CD4-positive, alpha-beta T cell treated with Interferon gamma for 1 hour (primary cell): ENCODE data around the gene ATP8B4.

ENCODE experiments used
- DNase-seq: peaks from one replicate; pipeline ENCODE4 v3.0.0-alpha.2; 2020

The ATP8B4 gene

DNA sequence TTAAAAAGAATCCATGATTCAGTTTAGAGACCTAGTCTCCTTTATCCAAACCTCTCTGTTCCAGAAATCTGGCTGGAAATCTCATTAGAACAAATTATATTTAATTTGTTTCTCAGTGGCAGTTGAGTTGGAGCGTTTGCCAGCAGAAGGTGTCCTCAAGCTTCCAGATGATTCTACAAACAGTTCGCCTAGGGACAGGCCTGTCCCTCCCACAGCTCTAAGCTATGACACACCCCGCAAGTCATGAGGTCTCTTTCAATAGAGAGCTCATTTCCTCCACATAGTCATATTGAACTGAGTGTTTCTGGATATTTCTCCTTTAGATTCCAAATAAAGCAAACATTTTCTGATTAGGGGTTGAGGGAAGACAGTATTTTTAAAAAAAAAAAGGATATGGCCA lies 230.3 kb downstream of the ATP8B4 start:
- no peak for DNase-seq

DNA sequence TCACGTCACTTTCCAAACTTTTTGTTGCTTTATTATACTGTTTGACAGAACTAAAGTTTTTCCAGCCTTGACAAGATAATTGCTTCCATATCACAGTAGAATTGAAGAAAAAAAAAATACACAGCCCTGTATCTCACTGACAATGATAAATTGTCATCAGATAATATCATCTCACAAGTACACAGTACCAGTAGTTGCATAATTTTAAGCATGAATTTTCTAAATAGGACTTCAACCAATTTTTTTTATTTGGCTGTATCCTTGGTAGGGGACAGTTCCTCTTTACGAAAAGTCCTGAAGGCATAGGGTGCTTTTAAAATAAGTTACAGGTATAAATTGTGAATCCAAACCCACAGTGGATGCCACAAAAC lies 230.7 kb downstream of the ATP8B4 start:
- no peak for DNase-seq

DNA sequence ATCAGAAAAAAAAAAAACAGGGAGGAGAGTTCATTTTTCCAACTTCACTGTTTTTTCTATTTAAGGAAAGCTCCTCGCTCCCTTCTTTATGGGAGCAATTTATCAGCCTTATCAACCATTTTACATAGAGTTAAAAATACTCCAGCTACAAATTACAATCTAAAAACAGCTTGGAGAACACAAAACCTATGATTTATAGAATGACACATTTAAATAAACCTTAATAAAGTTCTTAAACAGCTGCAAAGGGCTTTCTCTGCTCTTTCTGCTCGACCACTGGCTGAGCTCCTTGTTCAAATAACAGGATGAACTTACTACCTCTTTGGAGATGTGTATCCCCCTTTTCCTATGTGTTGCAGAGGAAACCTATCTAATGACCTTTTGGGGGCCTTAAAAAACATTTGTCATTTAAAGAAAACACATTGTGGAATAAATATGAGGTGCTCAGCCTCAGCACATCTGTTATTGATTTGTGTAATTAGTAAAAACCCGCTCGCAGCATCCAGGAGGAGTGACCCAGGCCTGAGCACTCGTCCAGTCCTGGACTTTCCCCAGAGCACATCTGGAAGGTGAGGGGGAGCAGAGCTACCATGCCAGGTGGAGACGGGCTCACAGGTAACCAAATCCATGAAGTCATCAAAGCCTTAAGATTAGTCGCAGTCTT lies 231.2 kb downstream of the ATP8B4 start:
- no peak for DNase-seq

DNA sequence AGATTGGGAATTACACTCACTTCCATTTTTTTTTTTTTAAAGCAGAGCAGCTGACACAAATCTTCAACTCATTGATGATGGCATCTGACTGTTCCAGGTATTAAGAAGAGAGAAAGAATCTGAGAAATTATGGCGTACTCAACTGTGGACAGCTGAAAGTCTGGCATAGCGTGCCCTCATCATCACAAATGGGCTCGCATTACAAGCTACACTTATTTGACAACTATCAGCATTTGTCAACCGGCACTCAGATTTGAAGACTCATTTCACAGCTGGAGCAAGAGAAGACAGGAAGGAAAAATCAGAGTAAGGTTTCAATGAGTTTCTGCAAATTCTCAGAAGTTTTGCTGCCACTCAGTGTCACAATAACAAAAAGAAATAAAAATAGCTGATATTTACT lies 235.9 kb downstream of the ATP8B4 start:
- no peak for DNase-seq

DNA sequence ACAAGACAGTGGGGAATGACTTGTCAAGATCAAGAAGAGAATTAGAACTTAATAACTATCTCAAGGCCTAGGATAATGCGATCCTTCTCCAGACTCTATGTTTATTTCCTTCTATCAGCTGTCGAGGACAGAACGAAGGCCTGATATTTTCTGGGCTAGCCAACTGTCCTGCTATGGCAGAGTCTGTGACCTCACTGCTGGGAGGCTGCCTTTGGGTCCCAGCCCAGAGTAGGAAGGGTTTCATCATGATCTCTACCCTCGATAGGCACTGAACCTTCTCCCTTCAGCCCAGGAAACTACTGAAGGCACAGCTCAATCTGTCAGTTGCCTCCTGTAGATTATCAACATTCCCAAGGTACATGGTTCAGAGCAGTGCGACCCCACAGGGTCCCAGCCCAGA lies 237.2 kb downstream of the ATP8B4 start:
- DNase-seq = no peak

DNA sequence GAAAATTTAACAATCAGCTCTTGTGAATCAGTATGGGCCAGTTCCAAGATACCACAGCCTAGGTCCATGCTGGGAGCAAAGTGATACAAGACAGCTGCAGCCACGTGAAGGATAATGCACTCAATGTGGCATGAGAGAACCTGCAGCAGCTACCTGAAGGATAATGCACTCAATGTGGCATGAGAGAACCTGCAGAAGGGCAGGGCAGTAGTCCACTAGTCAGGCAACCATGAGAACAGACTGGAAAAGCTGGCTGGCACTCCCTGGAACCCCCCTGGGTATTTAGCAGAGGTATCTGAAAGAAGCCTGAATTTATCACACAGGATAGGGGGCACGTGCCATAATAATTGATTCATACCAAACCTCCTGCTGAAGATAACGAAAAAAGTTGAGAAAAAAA lies 237.6 kb downstream of the ATP8B4 start:
- DNase-seq = no peak

DNA sequence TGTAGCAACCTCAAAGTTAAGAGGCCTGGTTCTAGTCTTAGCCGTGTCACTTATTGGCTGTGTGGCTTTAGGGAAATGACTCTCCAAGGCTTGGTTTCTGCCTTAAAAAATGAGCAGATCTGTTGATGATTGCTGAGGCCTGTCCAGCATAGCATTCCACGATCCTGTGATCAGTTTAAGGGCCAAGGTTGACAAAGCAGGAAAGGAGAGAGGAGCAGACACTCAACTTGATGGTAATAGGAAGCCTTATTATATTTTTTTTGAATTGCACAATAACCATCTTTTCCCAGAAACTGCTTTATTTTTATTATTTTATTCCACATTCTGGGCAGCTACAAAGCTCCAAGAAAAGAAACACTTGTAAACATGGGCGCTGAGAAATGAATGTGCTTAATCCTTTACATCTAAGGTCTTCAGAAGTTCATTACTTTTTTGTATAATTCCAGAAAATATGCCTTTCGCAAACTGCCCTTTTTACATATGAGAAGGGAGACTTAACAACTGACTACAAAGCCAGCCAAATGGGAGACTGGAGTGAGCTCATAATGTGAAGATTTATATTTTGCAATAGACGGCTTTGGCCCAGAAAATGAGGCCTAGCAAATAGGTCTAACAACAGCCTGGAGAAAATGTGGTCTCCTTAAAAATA lies 241.0 kb downstream of the ATP8B4 start:
- no peak for DNase-seq

DNA sequence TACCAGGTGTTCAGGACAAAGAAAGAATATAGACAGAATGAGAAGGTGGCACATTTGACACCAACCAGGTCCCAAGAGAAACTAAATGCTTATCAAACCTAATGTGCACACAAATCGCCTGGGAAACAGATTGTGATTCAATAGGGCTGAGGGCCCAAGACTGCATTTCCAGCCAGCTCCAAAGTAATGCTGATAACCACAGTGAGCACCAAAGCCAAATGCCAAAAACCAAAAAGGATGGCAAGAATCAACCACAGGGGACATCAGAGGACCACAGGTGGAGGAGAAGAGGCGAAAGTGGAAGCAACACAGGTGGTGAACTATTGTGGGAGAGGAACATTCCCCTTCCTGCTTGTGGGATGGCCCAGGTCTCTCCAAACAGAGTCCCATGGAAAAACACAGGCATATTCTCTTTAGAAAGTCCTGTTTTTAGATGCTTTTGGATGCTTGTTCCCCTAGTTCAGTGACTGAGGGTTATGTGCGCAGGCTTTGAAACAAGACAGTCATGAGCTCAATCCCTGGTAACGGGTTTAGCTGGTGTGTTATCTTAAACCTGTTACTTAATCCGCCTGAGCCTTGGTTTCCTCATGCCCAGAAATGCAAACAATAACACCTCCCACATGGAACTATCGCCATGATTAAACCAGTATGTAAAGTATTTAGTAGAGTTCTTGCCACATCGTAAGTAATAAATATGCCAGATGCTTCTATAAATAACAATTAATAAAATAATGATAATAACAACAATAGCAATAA lies 241.7 kb downstream of the ATP8B4 start:
- DNase-seq = no peak

DNA sequence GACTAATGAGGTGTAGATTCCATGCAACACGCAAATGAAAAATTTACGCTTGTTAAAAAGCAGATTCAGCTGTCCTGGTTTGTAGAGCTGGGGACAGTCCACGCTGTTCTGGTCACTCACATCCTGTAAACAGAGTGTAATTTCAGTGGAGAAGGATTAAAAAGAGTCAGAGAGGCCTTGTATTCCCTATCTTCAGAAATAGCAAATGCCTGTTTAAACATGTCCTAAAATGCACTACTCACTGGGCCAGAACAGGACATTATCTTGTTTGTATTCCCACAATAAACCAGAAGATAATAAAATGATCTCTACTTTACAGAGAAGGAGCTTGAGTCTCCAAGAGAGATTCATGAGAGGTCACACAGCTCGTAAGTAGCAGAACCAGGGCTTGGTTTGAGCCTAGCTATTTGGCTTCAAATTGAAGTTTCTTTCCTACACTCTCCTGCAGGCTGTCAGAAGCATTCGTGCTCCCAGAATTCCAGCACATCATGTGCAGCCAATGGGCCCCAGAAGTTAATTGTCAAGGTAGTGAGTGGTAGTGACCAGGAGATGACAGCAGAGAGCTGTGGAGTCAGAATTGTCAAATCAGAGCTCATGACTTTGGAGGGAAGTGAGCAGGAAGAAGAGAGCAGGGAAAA lies 242.5 kb downstream of the ATP8B4 start:
- DNase-seq = no peak

DNA sequence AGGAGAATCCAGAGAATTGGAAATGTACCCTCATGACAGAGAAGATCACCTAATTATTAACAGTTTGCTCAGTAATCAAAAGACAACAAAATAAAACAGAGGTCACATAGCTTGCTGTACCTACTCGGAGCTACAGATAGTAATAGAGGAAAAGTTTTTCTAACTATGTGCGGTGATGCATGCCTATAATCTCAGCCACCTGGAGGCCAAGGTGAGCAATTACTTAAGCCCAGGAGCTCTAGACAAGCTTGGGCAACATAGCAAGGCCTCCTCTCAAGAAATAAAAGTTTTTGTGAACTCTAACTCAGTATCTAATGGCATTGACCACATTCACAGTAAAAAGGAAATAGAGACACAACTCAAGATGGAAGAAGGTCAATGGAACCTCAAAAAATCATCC lies 243.6 kb downstream of the ATP8B4 start:
- no peak for DNase-seq

DNA sequence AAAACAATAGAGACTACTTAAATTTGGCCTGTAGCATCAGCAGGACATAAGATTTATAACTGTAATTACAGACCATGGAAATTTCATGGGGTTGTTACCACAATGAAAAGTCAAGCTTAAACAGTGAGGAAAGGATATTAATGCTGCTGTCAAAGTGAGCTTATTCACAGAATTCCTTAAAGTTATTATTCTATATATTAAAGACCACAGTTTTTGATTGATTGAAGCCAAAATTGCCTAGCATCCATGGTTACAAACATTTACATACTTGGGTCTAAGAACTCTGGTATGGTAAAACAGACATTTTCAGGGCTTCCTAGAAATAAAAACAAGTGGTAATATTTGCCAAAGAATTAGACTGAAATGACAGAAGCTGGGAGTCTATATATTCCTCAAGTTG lies 248.6 kb downstream of the ATP8B4 start:
- no peak for DNase-seq

DNA sequence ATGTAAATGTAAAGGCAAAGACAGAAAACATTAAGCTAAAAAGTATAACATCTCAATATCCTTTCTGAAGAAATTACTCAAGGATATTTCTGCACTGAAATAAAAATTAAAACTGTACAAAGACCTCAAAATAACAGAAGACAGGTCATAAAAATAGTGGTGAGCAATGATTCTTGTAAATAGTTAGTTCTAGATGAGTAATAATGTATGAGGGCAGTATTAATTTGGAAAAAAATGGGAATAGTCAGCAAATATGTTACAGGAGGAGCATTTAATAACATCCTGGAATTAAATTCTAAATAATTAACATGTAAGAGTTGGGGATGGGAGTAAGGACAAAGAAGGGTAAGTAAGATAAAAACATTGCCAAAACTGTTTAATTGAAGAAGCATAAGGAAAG lies 250.7 kb downstream of the ATP8B4 start:
- DNase-seq = no peak

DNA sequence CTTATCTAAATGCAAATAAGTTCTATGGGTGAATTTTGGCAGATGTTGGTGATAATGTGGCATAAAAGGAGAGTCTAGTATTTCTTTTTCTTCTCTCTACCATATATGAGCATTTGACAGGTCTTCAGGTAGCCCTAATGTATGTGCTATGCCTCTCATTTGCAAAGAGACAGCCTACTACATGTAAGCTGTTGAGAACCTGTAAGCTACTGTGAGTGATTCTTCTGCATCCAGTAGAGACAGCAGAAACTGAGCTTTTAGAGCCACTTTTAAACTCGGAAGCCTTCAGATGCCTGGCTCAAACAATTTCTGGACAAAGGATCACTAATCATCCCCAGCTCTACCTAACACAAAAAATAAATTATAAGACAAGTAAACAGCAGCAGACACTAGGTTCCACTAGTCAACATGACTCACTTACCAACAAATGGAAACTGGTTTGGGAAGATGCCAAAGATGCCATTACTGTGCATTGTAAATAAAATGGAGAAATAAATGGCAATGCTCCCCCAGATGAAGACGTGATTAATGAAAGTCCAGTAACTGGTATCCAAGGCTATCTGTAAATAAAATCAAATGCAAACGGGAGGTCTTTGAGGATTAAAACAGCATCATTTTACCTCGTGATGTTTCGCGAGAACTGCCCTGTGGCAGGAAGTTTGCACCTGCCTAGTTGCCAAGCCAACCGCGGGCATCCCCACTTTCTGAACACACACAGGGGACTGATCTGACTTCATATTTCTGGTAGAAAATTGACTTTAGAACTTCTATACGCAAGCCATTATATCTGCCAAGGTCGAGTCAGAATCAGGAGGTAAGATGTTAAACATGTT lies 252.9 kb downstream of the ATP8B4 start:
- no peak for DNase-seq

DNA sequence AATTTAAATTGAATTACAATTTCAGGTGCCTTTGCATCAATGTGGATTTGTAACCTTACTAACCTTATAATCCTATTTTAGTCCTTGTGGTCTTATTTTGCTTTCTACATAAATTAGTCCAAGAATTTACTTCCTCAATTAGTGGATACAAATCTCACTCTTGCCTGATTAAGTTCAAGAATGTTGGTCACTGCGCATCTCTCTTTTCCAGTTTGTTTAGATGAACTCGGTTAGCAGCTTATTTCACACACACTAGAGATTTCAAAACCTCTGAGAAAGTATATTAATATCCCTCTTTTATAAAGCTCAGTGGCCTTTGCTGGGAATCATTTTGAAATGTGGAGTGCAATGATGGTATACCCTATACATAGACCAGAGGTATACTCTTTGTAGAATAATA lies 254.8 kb downstream of the ATP8B4 start:
- no peak for DNase-seq

DNA sequence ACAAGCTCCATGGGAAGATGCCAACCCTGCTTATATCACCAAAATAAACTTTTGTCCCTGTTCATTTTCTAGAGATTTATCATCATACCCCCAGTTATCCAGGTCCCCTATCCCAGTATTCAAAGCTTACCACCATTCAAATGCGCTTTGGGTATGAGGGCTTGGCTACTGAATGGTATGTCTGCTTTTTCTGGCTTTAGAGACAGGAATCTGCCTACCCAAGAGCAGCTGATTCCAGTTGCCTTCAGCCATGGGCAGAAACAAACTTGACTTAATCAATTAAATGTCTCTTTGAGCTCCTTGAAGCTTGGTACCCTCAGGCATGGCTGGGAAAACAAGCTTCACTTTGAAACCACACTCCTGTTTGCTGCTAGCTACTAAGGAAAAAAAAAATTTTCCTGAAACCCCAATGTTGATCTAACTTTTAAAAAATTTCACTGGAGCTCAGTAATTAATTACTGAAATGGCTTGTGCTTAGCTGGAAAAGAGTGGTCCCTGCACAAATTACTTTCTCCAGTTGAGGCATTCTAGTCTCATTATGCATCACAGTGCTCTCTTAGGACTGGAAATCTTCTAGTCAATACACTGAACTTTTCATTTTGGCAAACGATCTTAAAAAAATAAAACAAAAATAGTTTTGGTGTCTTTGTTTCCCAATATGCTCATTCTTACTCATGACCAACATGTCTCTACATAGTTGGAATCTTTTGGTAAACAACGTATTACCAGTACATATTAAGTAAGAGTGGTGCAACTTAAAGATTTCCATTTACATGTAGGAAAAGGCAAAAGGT lies 255.4 kb downstream of the ATP8B4 start:
- DNase-seq = no peak

DNA sequence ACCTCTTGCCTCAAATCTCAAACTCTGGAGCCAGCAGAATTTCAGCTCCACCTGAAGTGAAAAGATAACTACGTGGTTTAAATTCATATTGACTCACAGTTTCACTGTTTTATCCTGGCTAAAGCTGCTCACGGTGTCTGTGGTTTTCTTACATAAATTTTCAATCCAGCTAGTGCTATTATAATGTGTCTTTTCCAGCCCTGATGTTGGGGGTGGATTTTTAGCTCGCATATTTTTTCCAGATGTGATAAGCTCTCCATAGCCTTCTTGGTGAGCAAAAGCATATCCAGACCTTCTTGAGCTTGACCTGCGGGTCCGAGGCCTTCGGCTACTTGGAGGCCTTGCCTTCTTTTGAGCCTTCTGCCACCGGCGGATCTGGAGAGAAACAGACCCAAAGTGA lies 258.9 kb downstream of the ATP8B4 start:
- DNase-seq = no peak

DNA sequence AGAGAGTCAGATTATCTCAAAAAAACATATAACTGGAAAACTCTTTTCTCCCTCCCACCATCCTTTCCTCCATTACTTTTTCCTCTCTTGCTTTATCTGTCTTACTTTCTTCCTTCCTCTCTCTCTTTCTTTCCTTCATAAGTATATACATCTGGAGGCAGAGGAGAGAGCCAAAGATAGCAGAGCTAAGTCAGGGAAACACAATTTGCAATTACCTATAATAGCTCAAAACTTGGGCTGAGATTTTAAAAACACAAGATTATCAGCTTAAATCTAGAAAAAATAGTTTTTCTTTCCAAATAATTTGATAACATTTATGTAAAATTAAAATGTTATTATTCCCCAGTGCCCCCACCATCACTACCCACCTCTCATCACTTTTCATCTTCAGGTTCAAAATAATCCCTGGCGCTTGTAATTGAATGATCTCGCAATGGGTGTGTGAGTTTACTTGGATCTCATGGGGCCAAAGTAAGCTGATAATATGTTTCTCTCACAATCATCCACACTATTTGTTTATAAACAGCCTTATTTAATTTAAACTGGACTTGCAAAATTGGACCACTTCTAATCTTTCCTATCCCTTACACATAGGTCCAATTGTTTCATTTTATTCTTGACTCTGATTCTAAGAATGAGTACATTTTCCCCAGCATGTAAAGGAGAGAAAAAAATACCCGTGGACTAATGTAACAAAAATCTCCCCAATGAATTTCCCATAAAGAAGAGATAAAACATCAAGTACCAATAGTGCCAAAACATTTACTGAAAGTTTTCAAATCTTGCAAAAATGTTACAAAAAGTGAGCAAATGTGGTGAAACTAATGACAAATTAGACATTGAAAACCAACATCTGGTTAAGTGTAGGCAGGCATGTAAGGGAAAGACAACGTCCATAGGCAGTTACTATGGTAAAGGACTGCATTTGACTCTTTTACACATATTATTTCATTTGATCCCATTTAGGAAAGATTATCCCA lies 261.2 kb downstream of the ATP8B4 start:
- DNase-seq = no peak

DNA sequence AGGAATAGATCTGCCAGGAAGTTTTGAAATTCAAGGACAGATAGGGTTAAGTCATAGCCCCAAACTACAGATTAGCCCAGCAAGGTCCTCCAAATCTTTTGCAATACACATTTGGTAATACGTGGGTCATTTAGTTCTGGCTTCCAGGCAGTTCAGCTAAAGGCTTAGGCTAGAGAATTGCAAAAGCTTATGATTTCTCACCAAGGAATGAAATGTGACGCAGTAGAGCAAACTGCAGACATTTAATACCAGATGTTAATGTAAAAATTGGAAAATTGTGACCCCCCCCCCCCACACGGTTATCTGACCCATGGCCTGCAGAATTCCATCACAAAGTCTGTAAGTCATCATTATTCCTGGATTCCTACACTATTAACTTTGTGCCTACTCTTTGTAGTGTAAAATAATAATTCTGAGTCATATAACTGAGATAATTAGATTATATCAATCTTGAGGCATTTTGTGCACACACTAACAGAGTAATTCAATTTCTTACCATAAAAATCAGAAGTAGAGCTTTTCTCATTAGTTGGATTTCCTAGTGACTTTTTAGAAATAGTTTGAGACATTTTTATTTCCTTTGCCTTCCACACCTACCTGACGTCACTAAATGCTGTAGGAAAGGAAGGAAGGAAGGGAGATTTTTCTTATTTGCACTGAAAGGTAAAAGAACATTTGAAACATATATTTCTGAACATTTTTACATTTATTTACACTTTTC lies 263.0 kb downstream of the ATP8B4 start:
- DNase-seq = no peak

DNA sequence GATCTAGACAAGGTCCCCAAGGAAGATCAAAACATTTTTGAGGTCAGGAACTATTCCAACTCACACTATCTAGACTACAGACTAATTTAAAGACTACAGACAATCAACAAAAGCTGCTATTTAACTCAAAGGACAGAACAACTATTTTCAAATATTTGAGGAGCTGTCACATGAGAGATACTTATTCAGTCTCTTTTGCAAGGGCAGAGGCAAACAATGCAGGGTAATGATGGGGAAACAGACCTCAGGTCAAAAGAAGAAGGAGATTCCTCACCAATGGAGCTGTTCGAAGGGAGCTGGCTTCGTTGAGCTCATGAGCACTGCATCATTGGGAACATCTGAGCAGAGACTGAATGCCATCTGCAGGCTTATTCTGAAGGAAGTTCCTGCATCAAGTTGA lies 266.3 kb downstream of the ATP8B4 start:
- no peak for DNase-seq

DNA sequence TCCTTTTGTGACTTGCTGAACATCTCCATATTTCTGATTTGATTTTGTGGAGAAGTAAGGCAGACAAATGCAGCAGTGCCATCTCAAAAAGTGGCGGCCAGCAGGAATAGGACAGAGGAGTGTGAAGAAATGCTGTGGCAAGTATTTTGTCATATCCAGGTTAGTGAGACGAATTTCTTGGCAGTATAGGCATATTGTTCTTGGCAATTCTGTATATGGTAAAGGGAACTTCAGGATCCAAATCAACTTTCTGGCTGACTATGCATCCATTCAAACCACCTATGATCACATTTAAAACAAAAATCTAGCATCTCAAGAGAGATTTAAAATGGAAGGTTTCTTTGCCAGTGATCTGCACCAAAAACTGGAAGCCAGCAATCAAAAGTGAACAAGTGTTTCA lies 270.2 kb downstream of the ATP8B4 start:
- DNase-seq = no peak
